Astrocyte (in vitro differentiated cells and primary cell): Measurements from ENCODE around the gene RAB11FIP3. TPM values are rescaled to one million over a fixed set of nuclear protein-coding genes. Genes with fewer than 3 reads are reported as not detected.

ENCODE experiments used
- DNase-seq: peaks from one replicate; pipeline ENCODE4 v3.0.0-alpha.2; 2010; ENCODE audit warnings: low read depth
- FAIRE-seq: peaks from 2 replicates; lab custom pipeline; 2011; peaks lifted over from hg19 to GRCh38; lab: Jason Lieb, UNC
- H2AFZ ChIP-seq: 2 replicates; pipeline ENCODE4 v1.6.0; 2012; ENCODE audit warnings: low read depth, low read length, inconsistent platforms
- H3K27ac ChIP-seq: 2 replicates; pipeline ENCODE4 v1.5.1; 2011; ENCODE audit warnings: low read depth, low read length, inconsistent platforms
- H3K27me3 ChIP-seq: 2 replicates; pipeline ENCODE4 v1.6.0; 2011; ENCODE audit warnings: low read length, inconsistent platforms; ENCODE audit not compliant: insufficient read depth
- H3K36me3 ChIP-seq: 2 replicates; pipeline ENCODE4 v1.5.1; 2011; ENCODE audit warnings: low read length, inconsistent platforms; ENCODE audit not compliant: insufficient read depth
- H3K4me1 ChIP-seq: 2 replicates; pipeline ENCODE4 v1.5.1; 2011; ENCODE audit warnings: low read length, inconsistent platforms; ENCODE audit not compliant: insufficient read depth
- H3K4me2 ChIP-seq: 2 replicates; pipeline ENCODE4 v1.6.0; 2012; ENCODE audit warnings: low read length, inconsistent platforms
- H3K4me3 ChIP-seq: 2 replicates; pipeline ENCODE4 v1.5.1; 2011; ENCODE audit warnings: low read depth, mild to moderate bottlenecking, low read length, inconsistent platforms; ENCODE audit not compliant: insufficient read depth
- H3K79me2 ChIP-seq: 2 replicates; pipeline ENCODE4 v1.6.0; 2012; ENCODE audit warnings: mild to moderate bottlenecking, low read length, inconsistent platforms; ENCODE audit not compliant: insufficient read depth
- H3K9ac ChIP-seq: 2 replicates; pipeline ENCODE4 v1.6.0; 2012; ENCODE audit warnings: mild to moderate bottlenecking, low read length, inconsistent platforms
- H3K9me3 ChIP-seq: 2 replicates; pipeline ENCODE4 v1.5.1; 2012; ENCODE audit warnings: low read depth, mild to moderate bottlenecking, low read length, inconsistent platforms; ENCODE audit not compliant: insufficient read depth
- H4K20me1 ChIP-seq: 2 replicates; pipeline ENCODE4 v1.6.0; 2012; ENCODE audit warnings: low read length, inconsistent platforms; ENCODE audit not compliant: insufficient read depth
- H3K27ac Mint-ChIP-seq: one replicate; pipeline ENCODE4 v1.8.0; 2021; ENCODE audit warnings: mild to moderate bottlenecking, mixed read lengths; ENCODE audit not compliant: unreplicated experiment
- H3K27me3 Mint-ChIP-seq: one replicate; pipeline ENCODE4 v1.8.0; 2021; ENCODE audit warnings: low read depth, mixed read lengths; ENCODE audit not compliant: unreplicated experiment
- H3K36me3 Mint-ChIP-seq: one replicate; pipeline ENCODE4 v1.8.0; 2021; ENCODE audit warnings: low read depth, mixed read lengths; ENCODE audit not compliant: unreplicated experiment
- H3K4me1 Mint-ChIP-seq: one replicate; pipeline ENCODE4 v1.8.0; 2021; ENCODE audit warnings: low read depth, mixed read lengths; ENCODE audit not compliant: unreplicated experiment
- H3K4me3 Mint-ChIP-seq: one replicate; pipeline ENCODE4 v1.8.0; 2021; ENCODE audit warnings: mild to moderate bottlenecking, moderate library complexity, mixed read lengths; ENCODE audit not compliant: unreplicated experiment
- H3K9me3 Mint-ChIP-seq: one replicate; pipeline ENCODE4 v1.8.0; 2021; ENCODE audit warnings: mild to moderate bottlenecking, mixed read lengths; ENCODE audit not compliant: unreplicated experiment
- CTCF ChIP-seq: IDR thresholded peaks from 2 replicates; pipeline ENCODE4 v1.5.1; 2011; ENCODE audit warnings: low read depth, mild to moderate bottlenecking, inconsistent platforms, low read length, moderate library complexity; ENCODE audit not compliant: insufficient read depth
- EZH2 ChIP-seq: IDR thresholded peaks from 2 replicates; pipeline ENCODE4 v1.6.1; 2012; ENCODE audit warnings: mild to moderate bottlenecking, low read length, inconsistent platforms; ENCODE audit not compliant: insufficient read depth
- total RNA-seq: library from RNA; stranded (reverse); gene quantifications from 2 replicates; pipeline ENCODE4 v1.2.1, GENCODE V29; 2021

RAB11FIP3 gene
- total RNA-seq, 1 donor from 2014 or later, result 21.2 TPM

- H3K36me3 Mint-ChIP-seq, result no peaks in the 10 kb centered on the region
- Histone ChIP-seq H4K20me1 (peaks cover 5% of the 10 kb centered on the region), H3K27ac (no peak overlapping the region), H3K4me2 (no peak overlapping the region), H3K9ac (no peak overlapping the region), H3K27me3 (peaks cover 21% of the 10 kb centered on the region), H3K36me3 (no peaks in the 10 kb centered on the region), H2AFZ (no peak overlapping the region), H3K4me1 (peaks cover 16% of the 10 kb centered on the region), H3K79me2 (no peaks in the 10 kb centered on the region), H3K9me3 (no peaks in the 10 kb centered on the region), H3K4me3 (no peak overlapping the region)
- no peaks in the 10 kb centered on the region for H3K9me3 Mint-ChIP-seq
- no peak overlapping the region for H3K27ac Mint-ChIP-seq
- TF ChIP-seq EZH2, result no peak
- no peak for TF ChIP-seq CTCF
- no peak overlapping the region for H3K4me3 Mint-ChIP-seq
- H3K4me1 Mint-ChIP-seq, result peaks cover 2% of the 10 kb centered on the region
- DNase-seq (no peak), FAIRE-seq (no peak)
- H3K27me3 Mint-ChIP-seq, result peaks cover 10% of the 10 kb centered on the region
Observed at GRCh38 chr16:558298-559020, 133.0 kb downstream of the RAB11FIP3 start.

GRCh38 chr16:559021-559380 is 133.6 kb downstream of the RAB11FIP3 start:
- H3K27me3 ChIP-seq, result peaks cover 21% of the 10 kb centered on the region
- H3K9me3 ChIP-seq, result no peaks in the 10 kb centered on the region
- H3K4me3 Mint-ChIP-seq, result no peak overlapping the region
- no peak for TF ChIP-seq EZH2
- TF ChIP-seq CTCF, result no peak
- no peak overlapping the region for H3K4me2 ChIP-seq
- H3K79me2 ChIP-seq, result no peaks in the 10 kb centered on the region
- peaks cover 5% of the 10 kb centered on the region for H4K20me1 ChIP-seq
- no peak overlapping the region for H3K4me3 ChIP-seq
- H3K36me3 Mint-ChIP-seq, result no peaks in the 10 kb centered on the region
- H3K4me1 Mint-ChIP-seq, result peaks cover 2% of the 10 kb centered on the region
- H3K36me3 ChIP-seq, result no peaks in the 10 kb centered on the region
- H2AFZ ChIP-seq, result no peak overlapping the region
- FAIRE-seq, result no peak
- no peak overlapping the region for H3K27ac ChIP-seq
- H3K27me3 Mint-ChIP-seq, result peaks cover 10% of the 10 kb centered on the region
- no peak for DNase-seq
- H3K9me3 Mint-ChIP-seq, result no peaks in the 10 kb centered on the region
- no peak overlapping the region for H3K27ac Mint-ChIP-seq
- H3K4me1 ChIP-seq, result peaks cover 12% of the 10 kb centered on the region
- no peak overlapping the region for H3K9ac ChIP-seq

GRCh38 chr16:559411-560203 is 134.2 kb downstream of the RAB11FIP3 start:
- no peak overlapping the region for H2AFZ ChIP-seq
- H3K4me1 Mint-ChIP-seq, result peaks cover 2% of the 10 kb centered on the region
- H3K9me3 ChIP-seq, result no peaks in the 10 kb centered on the region
- no peak overlapping the region for H3K27ac ChIP-seq
- H3K36me3 Mint-ChIP-seq, result no peaks in the 10 kb centered on the region
- H3K4me2 ChIP-seq, result no peak overlapping the region
- peaks cover 21% of the 10 kb centered on the region for H3K27me3 ChIP-seq
- H3K4me1 ChIP-seq, result peaks cover 6% of the 10 kb centered on the region
- H3K9ac ChIP-seq, result no peak overlapping the region
- FAIRE-seq, result no peak
- H3K79me2 ChIP-seq, result no peaks in the 10 kb centered on the region
- H3K4me3 ChIP-seq, result no peak overlapping the region
- no peaks in the 10 kb centered on the region for H4K20me1 ChIP-seq
- no peaks in the 10 kb centered on the region for H3K9me3 Mint-ChIP-seq
- H3K4me3 Mint-ChIP-seq, result no peak overlapping the region
- TF ChIP-seq EZH2 (peak; percentile 94), CTCF (no peak)
- H3K27me3 Mint-ChIP-seq, result peaks cover 10% of the 10 kb centered on the region
- H3K27ac Mint-ChIP-seq, result no peak overlapping the region
- no peak for DNase-seq
- no peaks in the 10 kb centered on the region for H3K36me3 ChIP-seq
